Natural killer cell treated with Interleukin-12 subunit alpha and Interleukin-12 subunit beta and Interleukin-15 and Interleukin-18, amount 100 ng/mL, for 72 hours (primary cell): ENCODE data around the gene MAP4K3. TPM values are rescaled to one million over a fixed set of nuclear protein-coding genes. Genes with fewer than 3 reads are reported as not detected.

ENCODE experiments used
- ATAC-seq, 2 donors: fragments of 150-1000 bp; cut with Tn5 transposase in 1 of 2; sonication (Bioruptor Pico), chemical (Tn5 transposase) in 1 of 2; 2 replicates each; pipeline ENCODE4 v1.10.0; 2021
- DNase-seq: peaks from one replicate; pipeline ENCODE4 v3.0.0; 2022; ENCODE audit warnings: low spot score
- H3K27ac Mint-ChIP-seq, 2 donors: 1 replicate in 1 of 2; 2 replicates in 1 of 2; pipeline ENCODE4 v1.8.0; 2022; ENCODE audit warnings: mixed read lengths in 2 of 2, mild to moderate bottlenecking in 1 of 2, moderate library complexity in 1 of 2
- H3K27me3 Mint-ChIP-seq, 2 donors: 1 replicate in 1 of 2; 2 replicates in 1 of 2; pipeline ENCODE4 v1.8.0; 2022; ENCODE audit warnings: mixed read lengths in 2 of 2
- H3K36me3 Mint-ChIP-seq: one replicate; pipeline ENCODE4 v1.8.0; 2022; ENCODE audit warnings: mixed read lengths
- H3K4me1 Mint-ChIP-seq, 2 donors: 1 replicate in 1 of 2; 2 replicates in 1 of 2; pipeline ENCODE4 v1.8.0; 2022; ENCODE audit warnings: low read depth in 2 of 2, mixed read lengths in 2 of 2, mild to moderate bottlenecking in 1 of 2
- H3K4me3 Mint-ChIP-seq: one replicate; pipeline ENCODE4 v1.8.0; 2022; ENCODE audit warnings: mixed read lengths
- H3K9me3 Mint-ChIP-seq: 2 replicates; pipeline ENCODE4 v1.8.0; 2022; ENCODE audit warnings: mixed read lengths
- total RNA-seq, 2 donors: library from RNA; stranded (reverse); gene quantifications; one replicate each; pipeline ENCODE4 v1.2.3, GENCODE V29; 2022

MAP4K3 gene
- total RNA-seq, 2 donors from 2014 or later = 9.6 to 21.0 TPM

- ATAC-seq (no peak), DNase-seq (no peak)
- Mint-ChIP-seq H3K27me3 (no peaks in the 10 kb centered on the region), H3K4me3 (no peak overlapping the region), H3K9me3 (no peaks in the 10 kb centered on the region), H3K36me3 (no peaks in the 10 kb centered on the region), H3K4me1 (peaks cover 20 to 27% of the 10 kb centered on the region in 2 donors), H3K27ac (no peak overlapping the region)
Measured at GRCh38 chr2:39433586-39434195, 3.4 kb downstream of the MAP4K3 start.

DNA sequence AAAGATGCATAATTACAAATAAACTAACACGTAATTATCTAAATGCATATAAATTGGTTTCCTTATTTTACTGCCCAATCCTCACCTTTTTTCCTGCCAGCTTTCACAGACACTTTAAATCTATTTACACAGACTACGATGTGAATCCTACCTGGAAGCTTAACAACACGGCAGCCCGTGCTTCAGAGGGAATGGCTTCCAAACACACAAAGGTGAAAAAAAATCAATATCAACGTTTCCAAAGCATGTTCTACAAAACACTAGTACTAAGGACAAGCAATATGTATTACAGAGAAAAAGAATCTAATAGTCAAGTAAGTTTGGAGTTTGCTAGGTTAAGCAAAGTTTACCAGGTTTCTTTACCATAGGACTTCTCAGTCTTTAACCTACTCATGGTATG lies 4.4 kb downstream of the MAP4K3 start:
- Mint-ChIP-seq H3K27ac (no peak overlapping the region), H3K4me3 (no peak overlapping the region), H3K4me1 (peaks cover 20 to 23% of the 10 kb centered on the region in 2 donors), H3K27me3 (no peaks in the 10 kb centered on the region), H3K9me3 (no peaks in the 10 kb centered on the region), H3K36me3 (no peaks in the 10 kb centered on the region)
- DNase-seq (no peak), ATAC-seq (no peak)

- H3K27ac Mint-ChIP-seq = no peak overlapping the region
- no peak for ATAC-seq
- no peak overlapping the region for H3K4me3 Mint-ChIP-seq
Measured at GRCh38 chr2:39431592-39432316, 5.3 kb downstream of the MAP4K3 start.

GRCh38 chr2:39429746-39430145 lies 7.3 kb downstream of the MAP4K3 start:
- Mint-ChIP-seq H3K27me3 (no peaks in the 10 kb centered on the region), H3K36me3 (no peaks in the 10 kb centered on the region), H3K4me3 (no peak overlapping the region), H3K4me1 (peaks cover 7 to 20% of the 10 kb centered on the region in 2 donors), H3K27ac (no peak overlapping the region), H3K9me3 (no peaks in the 10 kb centered on the region)
- no peak for DNase-seq
- ATAC-seq = no peak

More at GRCh38 chr2:39431592-39432316, 5.3 kb downstream of the MAP4K3 start:
- no peak for DNase-seq
- Mint-ChIP-seq H3K27me3 (no peaks in the 10 kb centered on the region), H3K9me3 (no peaks in the 10 kb centered on the region), H3K4me1 (peaks cover 20 to 31% of the 10 kb centered on the region in 2 donors), H3K36me3 (no peaks in the 10 kb centered on the region)

DNA sequence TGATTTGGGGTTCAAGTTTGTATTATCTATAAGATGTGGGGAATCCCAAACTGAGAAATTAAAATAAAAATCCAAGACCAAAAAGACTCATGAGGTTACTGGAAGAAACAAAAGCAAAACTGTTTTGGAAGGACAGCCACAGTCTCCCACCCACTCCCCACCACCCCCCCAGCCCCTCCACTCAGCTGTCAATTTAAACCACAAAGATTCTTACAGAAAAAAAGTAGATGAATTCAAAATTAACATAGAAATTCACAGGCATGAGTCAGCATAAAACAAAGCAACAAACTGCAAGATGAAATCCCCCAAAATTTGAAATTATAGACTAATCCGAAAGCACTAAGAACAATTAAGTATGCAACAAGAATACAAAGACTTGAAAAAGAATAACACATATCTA lies 12.1 kb downstream of the MAP4K3 start:
- no peak for ATAC-seq

DNA sequence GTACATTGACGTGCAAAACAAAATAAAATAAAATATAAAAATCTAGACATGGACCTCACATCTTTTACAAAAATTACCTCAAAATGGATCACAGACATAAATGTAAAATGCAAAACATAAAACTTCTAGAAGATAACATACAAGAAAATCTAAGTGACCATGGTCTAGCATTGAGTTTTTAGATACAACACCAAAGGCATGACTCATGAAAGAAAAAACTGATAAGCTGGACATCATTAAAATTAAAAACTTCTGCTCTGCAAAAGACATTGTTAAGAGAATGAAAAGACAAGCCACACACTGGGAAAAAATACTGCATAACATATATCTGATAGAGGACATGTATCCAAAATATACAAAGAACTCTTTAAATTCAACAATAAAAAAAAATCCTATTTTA lies 14.4 kb downstream of the MAP4K3 start:
- H3K36me3 Mint-ChIP-seq = no peaks in the 10 kb centered on the region
- H3K9me3 Mint-ChIP-seq = no peaks in the 10 kb centered on the region
- DNase-seq (no peak), ATAC-seq (no peak)
- no peak overlapping the region for H3K4me3 Mint-ChIP-seq
- H3K27ac Mint-ChIP-seq = no peak overlapping the region
- H3K27me3 Mint-ChIP-seq = no peaks in the 10 kb centered on the region
- H3K4me1 Mint-ChIP-seq = peaks cover 16 to 35% of the 10 kb centered on the region in 2 donors

More for the DNA sequence above, 12.1 kb downstream of the MAP4K3 start:
- Mint-ChIP-seq H3K4me3 (no peak overlapping the region), H3K27me3 (no peaks in the 10 kb centered on the region), H3K9me3 (no peaks in the 10 kb centered on the region), H3K4me1 (peaks cover 16 to 35% of the 10 kb centered on the region in 2 donors), H3K27ac (no peak overlapping the region), H3K36me3 (no peaks in the 10 kb centered on the region)
- DNase-seq = no peak

DNA sequence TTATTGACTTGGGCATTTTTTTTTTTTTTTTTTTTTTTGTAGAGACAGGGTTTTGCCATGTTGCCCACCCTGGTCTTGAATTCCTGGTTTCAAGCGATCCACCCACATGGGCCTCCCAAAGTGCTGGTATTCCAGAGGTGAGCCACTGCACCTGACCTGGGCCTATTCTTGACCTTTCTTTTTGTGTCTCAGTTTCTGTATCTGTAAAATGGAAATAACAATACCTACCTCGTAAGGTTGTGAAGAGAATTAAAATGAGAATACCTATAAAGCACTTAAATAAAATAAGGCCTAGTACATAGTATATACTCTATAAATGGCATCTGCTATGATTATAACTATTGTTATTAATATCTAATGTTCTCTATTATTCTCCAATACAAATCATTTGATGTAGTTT lies 15.7 kb downstream of the MAP4K3 start:
- H3K27ac Mint-ChIP-seq = no peak overlapping the region
- ATAC-seq (no peak), DNase-seq (no peak)
- no peaks in the 10 kb centered on the region for H3K9me3 Mint-ChIP-seq
- H3K4me3 Mint-ChIP-seq = no peak overlapping the region
- no peaks in the 10 kb centered on the region for H3K27me3 Mint-ChIP-seq
- H3K4me1 Mint-ChIP-seq = peaks cover 16 to 25% of the 10 kb centered on the region in 2 donors
- H3K36me3 Mint-ChIP-seq = no peaks in the 10 kb centered on the region

GRCh38 chr2:39419282-39420223 lies 17.5 kb downstream of the MAP4K3 start:
- no peaks in the 10 kb centered on the region for H3K27me3 Mint-ChIP-seq
- no peak overlapping the region for H3K4me3 Mint-ChIP-seq
- H3K36me3 Mint-ChIP-seq = no peaks in the 10 kb centered on the region
- no peaks in the 10 kb centered on the region for H3K9me3 Mint-ChIP-seq
- H3K27ac Mint-ChIP-seq = no peak overlapping the region
- peaks cover 13 to 21% of the 10 kb centered on the region in 2 donors for H3K4me1 Mint-ChIP-seq
- no peak for DNase-seq
- no peak for ATAC-seq

DNA sequence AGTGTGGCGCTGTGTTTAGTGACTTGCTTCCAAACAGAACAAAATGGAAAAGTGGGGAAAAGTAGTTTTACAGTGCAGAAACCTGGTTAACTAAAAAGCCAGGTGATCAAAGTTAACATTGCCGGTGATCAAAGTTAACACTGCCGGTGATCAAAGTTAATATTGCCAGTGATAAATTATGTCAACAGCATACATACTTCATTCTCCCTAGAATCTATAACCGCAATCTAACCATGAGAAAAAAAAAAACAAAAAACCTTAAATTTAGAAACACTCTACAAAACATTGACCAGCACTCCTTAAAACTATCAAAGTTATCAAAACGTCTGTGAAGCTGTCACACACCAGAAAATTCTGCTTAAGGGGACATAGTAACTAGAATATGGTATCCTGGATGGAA lies 18.6 kb downstream of the MAP4K3 start:
- H3K9me3 Mint-ChIP-seq = no peaks in the 10 kb centered on the region
- DNase-seq (no peak), ATAC-seq (no peak)
- H3K4me1 Mint-ChIP-seq = peaks cover 16 to 19% of the 10 kb centered on the region in 2 donors
- no peak overlapping the region for H3K27ac Mint-ChIP-seq
- H3K36me3 Mint-ChIP-seq = no peaks in the 10 kb centered on the region
- no peak overlapping the region for H3K4me3 Mint-ChIP-seq
- H3K27me3 Mint-ChIP-seq = no peaks in the 10 kb centered on the region

GRCh38 chr2:39416140-39416539 lies 20.9 kb downstream of the MAP4K3 start:
- H3K27ac Mint-ChIP-seq = no peak overlapping the region
- H3K4me1 Mint-ChIP-seq = peaks cover 14 to 22% of the 10 kb centered on the region in 2 donors
- ATAC-seq (no peak), DNase-seq (no peak)
- H3K9me3 Mint-ChIP-seq = no peaks in the 10 kb centered on the region
- no peaks in the 10 kb centered on the region for H3K27me3 Mint-ChIP-seq
- H3K4me3 Mint-ChIP-seq = no peak overlapping the region
- no peaks in the 10 kb centered on the region for H3K36me3 Mint-ChIP-seq

GRCh38 chr2:39413063-39413737 lies 23.9 kb downstream of the MAP4K3 start:
- no peak for DNase-seq
- Mint-ChIP-seq H3K9me3 (no peaks in the 10 kb centered on the region), H3K27ac (no peak overlapping the region), H3K36me3 (no peaks in the 10 kb centered on the region), H3K4me1 (peaks cover 20 to 35% of the 10 kb centered on the region in 2 donors), H3K27me3 (no peaks in the 10 kb centered on the region), H3K4me3 (no peak overlapping the region)
- ATAC-seq = no peak

- no peaks in the 10 kb centered on the region for H3K9me3 Mint-ChIP-seq
- DNase-seq (no peak), ATAC-seq (no peak)
- no peaks in the 10 kb centered on the region for H3K36me3 Mint-ChIP-seq
- no peak overlapping the region for H3K4me3 Mint-ChIP-seq
- no peaks in the 10 kb centered on the region for H3K27me3 Mint-ChIP-seq
- peaks cover 24 to 40% of the 10 kb centered on the region in 2 donors for H3K4me1 Mint-ChIP-seq
- H3K27ac Mint-ChIP-seq = no peak overlapping the region
Measured at GRCh38 chr2:39411181-39411944, 25.7 kb downstream of the MAP4K3 start.
